Measurements from ENCODE around the gene TMEM8B. TPM values are rescaled to one million over a fixed set of nuclear protein-coding genes. Genes with fewer than 3 reads are reported as not detected.

Gene TMEM8B
- polyA plus RNA-seq, 1 donor from 2014 or later = 12.7 TPM

- Histone ChIP-seq H4K20me1 (ENCODE audit: insufficient read depth) (no peaks in the 10 kb centered on the region), H3F3A (ENCODE audit: insufficient read depth, low read length, poor library complexity, severe bottlenecking) (no peaks in the 10 kb centered on the region), H3K36me3 (ENCODE audit: insufficient read depth, low read length) (peaks cover 4% of the 10 kb centered on the region), H3K27ac (ENCODE audit: low read length) (no peak overlapping the region), H3K27me3 (ENCODE audit: insufficient read depth, low read depth, low read length) (no peaks in the 10 kb centered on the region), H3K9me2 (ENCODE audit: insufficient read depth, low read length) (no peaks in the 10 kb centered on the region), H2AFZ (ENCODE audit: low read depth, low read length) (no peak overlapping the region), H3K9ac (ENCODE audit: low read length) (no peak overlapping the region), H3K4me3 (ENCODE audit: low read length) (no peak overlapping the region), H3K79me2 (replicated peaks; ENCODE audit: insufficient read depth, low read length) (no peaks in the 10 kb centered on the region), H3K9me3 (ENCODE audit: low read length) (no peaks in the 10 kb centered on the region), H3K4me2 (ENCODE audit: low read length) (no peak overlapping the region)
- TF ChIP-seq REST (IDR thresholded peaks at IDR 0.05; ENCODE audit: borderline replicate concordance) (no peak), EZH2 (IDR thresholded peaks at IDR 0.05; ENCODE audit: borderline replicate concordance, insufficient read depth, low read length, poor library complexity, severe bottlenecking) (no peak), CTCF (IDR thresholded peaks at IDR 0.05; ENCODE audit: poor library complexity, severe bottlenecking) (no peak), TAF1 (IDR thresholded peaks at IDR 0.05; ENCODE audit: low read depth) (no peak), SMC3 (conservative IDR thresholded peaks at IDR 0.05; ENCODE audit: poor library complexity) (no peak), MXI1 (conservative IDR thresholded peaks at IDR 0.05; ENCODE audit: poor library complexity, severe bottlenecking) (no peak)
Observed at GRCh38 chr9:35840881-35841644, 12.0 kb downstream of the TMEM8B start.

- Histone ChIP-seq H3K9me3 (ENCODE audit: low read length) (no peaks in the 10 kb centered on the region), H3K9me2 (ENCODE audit: insufficient read depth, low read length) (no peaks in the 10 kb centered on the region), H3K4me2 (ENCODE audit: low read length) (no peak overlapping the region), H2AFZ (ENCODE audit: low read depth, low read length) (no peak overlapping the region), H3F3A (ENCODE audit: insufficient read depth, low read length, poor library complexity, severe bottlenecking) (no peaks in the 10 kb centered on the region), H4K20me1 (ENCODE audit: insufficient read depth) (no peaks in the 10 kb centered on the region), H3K79me2 (replicated peaks; ENCODE audit: insufficient read depth, low read length) (no peaks in the 10 kb centered on the region), H3K27ac (ENCODE audit: low read length) (no peak overlapping the region), H3K27me3 (ENCODE audit: insufficient read depth, low read depth, low read length) (no peaks in the 10 kb centered on the region), H3K9ac (ENCODE audit: low read length) (no peak overlapping the region), H3K4me3 (ENCODE audit: low read length) (no peak overlapping the region), H3K36me3 (ENCODE audit: insufficient read depth, low read length) (peaks cover 4% of the 10 kb centered on the region)
- TF ChIP-seq RAD21 (conservative IDR thresholded peaks at IDR 0.05) = no peak
- TF ChIP-seq SMC3 (conservative IDR thresholded peaks at IDR 0.05; ENCODE audit: poor library complexity) = no peak
- TF ChIP-seq POLR2AphosphoS5 (IDR thresholded peaks at IDR 0.05) = no peak
- TF ChIP-seq EP300 (conservative IDR thresholded peaks at IDR 0.05; ENCODE audit: poor library complexity, severe bottlenecking) = no peak
- no peak for TF ChIP-seq CTCF (IDR thresholded peaks at IDR 0.05; ENCODE audit: poor library complexity, severe bottlenecking)
- TF ChIP-seq TAF1 (IDR thresholded peaks at IDR 0.05; ENCODE audit: low read depth) = no peak
- TF ChIP-seq EZH2 (IDR thresholded peaks at IDR 0.05; ENCODE audit: borderline replicate concordance, insufficient read depth, low read length, poor library complexity, severe bottlenecking) = no peak
- TF ChIP-seq REST (IDR thresholded peaks at IDR 0.05; ENCODE audit: borderline replicate concordance) = no peak
Observed at GRCh38 chr9:35841645-35841900, 12.5 kb downstream of the TMEM8B start.
